Smooth muscle cell (in vitro differentiated cells): Measurements from ENCODE around the gene DOK1. TPM values are rescaled to one million over a fixed set of nuclear protein-coding genes. Genes with fewer than 3 reads are reported as not detected.
A peak's percentile ranks its signal among the peaks of the same experiment; 100 is the strongest.

ENCODE experiments used
- DNase-seq: peaks from one replicate; lab custom pipeline; 2025; ENCODE audit not compliant: unreplicated experiment; lab: John Stamatoyannopoulos, UW
- H2AFZ ChIP-seq: fragments of 200-600 bp; sonication (generic); 2 replicates; pipeline ENCODE4 v1.6.0; 2016; ENCODE audit warnings: antibody characterized with exemption, low read depth, mild to moderate bottlenecking
- H3F3A ChIP-seq: fragments of 200-600 bp; sonication (generic); 2 replicates; pipeline ENCODE4 v1.6.0; 2017; ENCODE audit warnings: antibody characterized with exemption, low read depth
- H3K27ac ChIP-seq: fragments of 200-600 bp; sonication (generic); 2 replicates; pipeline ENCODE4 v1.5.1; 2016; ENCODE audit warnings: low read depth, mild to moderate bottlenecking
- H3K27me3 ChIP-seq: fragments of 200-600 bp; sonication (generic); 2 replicates; pipeline ENCODE4 v1.6.1; 2016; ENCODE audit warnings: low read depth, mild to moderate bottlenecking
- H3K36me3 ChIP-seq: fragments of 200-600 bp; sonication (generic); 2 replicates; pipeline ENCODE4 v1.5.1; 2016; ENCODE audit warnings: low read depth
- H3K4me1 ChIP-seq: fragments of 200-600 bp; sonication (generic); 2 replicates; pipeline ENCODE4 v1.5.1; 2016; ENCODE audit warnings: low read depth
- H3K4me2 ChIP-seq: fragments of 200-600 bp; sonication (generic); 2 replicates; pipeline ENCODE4 v1.6.0; 2016; ENCODE audit warnings: mild to moderate bottlenecking
- H3K4me3 ChIP-seq: fragments of 200-600 bp; sonication (generic); 2 replicates; pipeline ENCODE4 v1.5.1; 2016; ENCODE audit warnings: mild to moderate bottlenecking
- H3K79me2 ChIP-seq: fragments of 200-600 bp; sonication (generic); 2 replicates; pipeline ENCODE4 v1.6.0; 2016; ENCODE audit warnings: low read depth, mild to moderate bottlenecking
- H3K9ac ChIP-seq: fragments of 200-600 bp; sonication (generic); 2 replicates; pipeline ENCODE4 v1.6.0; 2016; ENCODE audit warnings: low read depth
- H3K9me3 ChIP-seq: fragments of 200-600 bp; sonication (generic); replicated peaks from 2 replicates; pipeline ENCODE4 v1.5.1; 2016; ENCODE audit warnings: low read depth
- H4K20me1 ChIP-seq: fragments of 200-600 bp; sonication (generic); 2 replicates; pipeline ENCODE4 v1.6.0; 2016; ENCODE audit warnings: low read depth
- WGBS: methylation state at CpG from one replicate; pipeline ENCODE4 v1.1.7; 2016; ENCODE audit warnings: low lambda C conversion rate; 5-methylcytosine and 5-hydroxymethylcytosine counted together
- polyA plus RNA-seq: library from polyadenylated mRNA; unstranded; fragments of >200 nt; fragmentation: Nextera tagmentation; extraction: Ambion mirVana; gene quantifications from 2 replicates; pipeline ENCODE4 v1.2.1, GENCODE V29; 2016
- total RNA-seq: library from RNA; depleted of rRNA; stranded (reverse); fragments of >200 nt; gene quantifications from 2 replicates; pipeline ENCODE4 v1.2.3, GENCODE V29; 2014
- TF ChIP-seq, protein P1 (sequence below): fragments of 200-600 bp; sonication (generic); IDR thresholded peaks from 2 replicates; pipeline ENCODE4 v1.5.1; 2017; ENCODE audit warnings: borderline replicate concordance, mild to moderate bottlenecking, antibody characterized with exemption; ENCODE audit not compliant: insufficient read depth, poor library complexity, severe bottlenecking

DOK1 gene
- total and polyA plus RNA-seq, 2 experiments from 2014 or later = 11.7 to 41.3 TPM

DNA sequence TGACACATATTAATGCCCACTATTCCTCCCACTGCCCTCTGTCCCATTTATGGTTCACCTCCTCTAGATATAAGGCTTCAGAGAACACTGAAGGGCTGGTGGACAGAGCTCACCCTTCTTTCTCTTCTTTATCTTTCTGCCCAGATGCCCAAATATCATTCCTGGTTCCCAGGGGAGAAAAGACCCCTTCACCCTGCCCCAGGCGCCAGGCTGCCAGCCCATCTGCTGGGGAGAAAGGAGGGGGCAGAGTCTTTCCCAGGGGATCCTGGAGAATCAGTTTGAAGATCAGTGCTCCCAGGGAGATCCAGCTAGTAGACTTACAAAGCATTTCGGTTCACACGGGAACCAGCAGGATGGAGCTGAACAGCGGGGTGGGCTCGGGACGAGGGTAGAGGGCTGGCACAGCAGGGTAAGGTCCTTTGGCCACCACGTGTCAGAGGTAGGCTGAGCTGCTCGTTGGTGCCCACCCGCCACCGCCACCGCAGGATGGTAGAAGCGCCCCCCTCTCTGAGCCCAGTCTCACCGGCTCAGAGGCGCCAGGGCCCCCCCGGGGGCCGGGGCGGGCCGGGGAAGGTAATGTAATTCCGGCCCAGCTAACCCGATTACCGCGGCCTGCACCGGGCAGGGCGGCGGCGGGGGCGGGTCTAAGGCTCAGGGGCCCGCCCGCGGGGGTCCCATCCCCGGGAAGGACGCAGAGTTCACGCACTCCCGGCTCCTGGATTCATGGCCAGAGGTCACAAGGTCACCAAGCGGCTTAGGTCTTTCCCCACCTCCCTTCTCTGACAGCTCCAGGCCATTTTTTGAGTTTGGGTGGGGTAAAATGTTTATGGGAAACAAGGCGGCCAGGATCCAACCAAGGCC lies 41.5 kb upstream of the DOK1 start:
- H3K36me3 ChIP-seq = no peaks in the 10 kb centered on the region
- no peak for DNase-seq
- TF ChIP-seq, protein P1, sequence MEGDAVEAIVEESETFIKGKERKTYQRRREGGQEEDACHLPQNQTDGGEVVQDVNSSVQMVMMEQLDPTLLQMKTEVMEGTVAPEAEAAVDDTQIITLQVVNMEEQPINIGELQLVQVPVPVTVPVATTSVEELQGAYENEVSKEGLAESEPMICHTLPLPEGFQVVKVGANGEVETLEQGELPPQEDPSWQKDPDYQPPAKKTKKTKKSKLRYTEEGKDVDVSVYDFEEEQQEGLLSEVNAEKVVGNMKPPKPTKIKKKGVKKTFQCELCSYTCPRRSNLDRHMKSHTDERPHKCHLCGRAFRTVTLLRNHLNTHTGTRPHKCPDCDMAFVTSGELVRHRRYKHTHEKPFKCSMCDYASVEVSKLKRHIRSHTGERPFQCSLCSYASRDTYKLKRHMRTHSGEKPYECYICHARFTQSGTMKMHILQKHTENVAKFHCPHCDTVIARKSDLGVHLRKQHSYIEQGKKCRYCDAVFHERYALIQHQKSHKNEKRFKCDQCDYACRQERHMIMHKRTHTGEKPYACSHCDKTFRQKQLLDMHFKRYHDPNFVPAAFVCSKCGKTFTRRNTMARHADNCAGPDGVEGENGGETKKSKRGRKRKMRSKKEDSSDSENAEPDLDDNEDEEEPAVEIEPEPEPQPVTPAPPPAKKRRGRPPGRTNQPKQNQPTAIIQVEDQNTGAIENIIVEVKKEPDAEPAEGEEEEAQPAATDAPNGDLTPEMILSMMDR = no peak
- H3K4me2 ChIP-seq = no peak overlapping the region
- no peaks in the 10 kb centered on the region for H3K79me2 ChIP-seq
- no peak overlapping the region for H3K27ac ChIP-seq
- no peak overlapping the region for H3K4me3 ChIP-seq
- 11% methylated on average over 20 of the region's 36 CpGs for WGBS
- H3K9ac ChIP-seq = no peak overlapping the region
- no peaks in the 10 kb centered on the region for H3K9me3 ChIP-seq
- H3K27me3 ChIP-seq = peaks cover 84% of the 10 kb centered on the region
- H3K4me1 ChIP-seq = peaks cover 21% of the 10 kb centered on the region
- peaks cover 5% of the 10 kb centered on the region for H3F3A ChIP-seq
- H2AFZ ChIP-seq = no peak overlapping the region
- no peaks in the 10 kb centered on the region for H4K20me1 ChIP-seq

DNA sequence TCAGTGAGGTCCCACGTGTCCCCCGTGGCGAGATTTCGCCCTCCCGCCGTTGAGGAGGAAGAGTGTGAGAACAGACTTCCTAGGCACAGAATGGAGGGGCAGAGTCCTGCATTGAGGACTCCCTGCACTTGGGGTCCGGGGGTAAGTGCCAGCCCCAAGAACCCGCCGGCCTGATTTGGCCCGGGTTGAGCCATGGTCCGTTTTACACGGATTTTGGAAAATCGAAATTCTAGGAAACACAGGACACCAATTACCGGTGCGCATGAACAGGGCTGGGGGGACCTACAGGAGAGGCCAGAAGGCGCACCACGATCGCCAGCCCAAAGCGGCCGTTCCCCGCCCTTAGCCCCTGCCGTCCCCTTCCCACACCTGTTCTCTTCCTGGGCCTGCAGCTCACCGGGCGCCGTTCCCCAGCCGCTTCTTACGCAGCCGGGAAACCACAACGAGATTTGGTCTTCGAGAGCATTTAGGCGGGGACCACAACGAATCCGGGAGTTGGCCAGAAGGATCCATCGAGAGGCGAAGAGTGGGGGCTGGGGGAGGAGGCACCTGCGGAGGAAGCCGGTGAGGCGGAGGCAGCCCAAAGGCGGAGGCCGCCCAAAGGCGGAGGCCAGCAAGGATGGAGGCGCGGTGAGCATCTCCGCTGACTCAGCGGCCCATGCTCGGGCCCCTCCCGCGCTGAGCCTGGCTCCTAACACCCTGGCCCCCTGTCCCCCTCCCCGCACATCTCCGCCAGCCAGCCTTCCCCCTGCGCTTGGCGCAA lies 40.7 kb upstream of the DOK1 start:
- H3K9me3 ChIP-seq = no peaks in the 10 kb centered on the region
- no peak overlapping the region for H3K27ac ChIP-seq
- no peaks in the 10 kb centered on the region for H3K79me2 ChIP-seq
- peak overlapping the region; percentile 13 for H3K4me3 ChIP-seq
- H3K36me3 ChIP-seq = no peaks in the 10 kb centered on the region
- no peak for DNase-seq
- H3K4me2 ChIP-seq = peak overlapping the region; percentile 63
- H3F3A ChIP-seq = peaks cover 4% of the 10 kb centered on the region
- peaks cover 92% of the 10 kb centered on the region for H3K27me3 ChIP-seq
- 5% methylated on average over 45 of the region's 52 CpGs for WGBS
- TF ChIP-seq, protein P1 = no peak
- peaks cover 17% of the 10 kb centered on the region for H3K4me1 ChIP-seq
- H2AFZ ChIP-seq = no peak overlapping the region
- H4K20me1 ChIP-seq = no peaks in the 10 kb centered on the region
- no peak overlapping the region for H3K9ac ChIP-seq

DNA sequence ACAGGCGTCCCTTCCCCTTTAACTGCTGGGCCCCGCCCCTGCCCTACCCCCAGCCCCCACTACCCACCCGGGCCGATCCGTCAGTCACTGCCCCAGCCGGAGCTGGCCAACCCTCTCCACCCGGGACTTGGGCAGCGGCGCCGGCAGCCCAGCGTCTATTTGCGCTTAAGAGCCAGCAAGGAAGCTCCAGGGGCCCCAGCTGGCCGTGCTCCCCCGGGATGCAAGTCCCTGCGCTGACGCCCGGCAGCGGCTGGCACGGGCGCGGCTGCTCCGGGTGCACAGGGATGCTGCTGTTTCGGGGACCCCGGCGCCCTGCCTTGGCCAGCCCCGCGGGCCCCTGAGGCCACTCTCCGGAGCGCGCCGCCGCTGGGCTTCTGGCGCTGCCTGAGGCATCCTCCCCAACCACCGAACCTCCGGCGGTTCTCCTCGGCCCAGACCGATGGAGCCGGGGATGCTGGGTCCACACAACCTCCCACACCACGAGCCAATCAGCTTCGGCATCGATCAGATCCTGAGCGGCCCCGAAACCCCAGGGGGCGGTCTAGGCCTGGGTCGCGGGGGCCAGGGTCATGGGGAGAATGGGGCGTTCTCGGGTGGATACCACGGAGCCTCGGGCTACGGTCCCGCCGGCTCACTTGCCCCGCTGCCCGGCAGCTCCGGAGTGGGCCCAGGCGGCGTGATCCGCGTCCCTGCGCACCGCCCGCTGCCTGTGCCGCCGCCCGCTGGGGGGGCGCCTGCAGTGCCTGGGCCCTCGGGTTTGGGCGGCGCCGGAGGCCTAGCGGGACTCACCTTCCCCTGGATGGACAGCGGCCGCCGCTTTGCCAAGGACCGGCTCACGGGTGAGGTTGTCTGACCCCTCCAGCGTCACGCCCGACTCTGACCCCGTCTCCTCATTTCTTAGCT lies 39.9 kb upstream of the DOK1 start, which contains the start of gene TLX2:
TLX2 (plus strand) TSS at position 83 of the 903 bp plus-strand sequence; CDS start at position 440, 357 bp downstream.
- WGBS = 5% methylated on average over 76 of the region's 82 CpGs
- Histone ChIP-seq H3K4me3 (peak within 1 kb of the TSS; percentile 13), H3K27me3 (peaks cover 100% of the 10 kb centered on the region), H3K9ac (no peak within 1 kb of the TSS), H3K27ac (no peak within 1 kb of the TSS), H3K79me2 (no peaks in the 10 kb centered on the region), H3K4me1 (peaks cover 17% of the 10 kb centered on the region), H3K9me3 (no peaks in the 10 kb centered on the region), H2AFZ (no peak within 1 kb of the TSS), H3K36me3 (no peaks in the 10 kb centered on the region), H3K4me2 (peak within 1 kb of the TSS; percentile 63), H4K20me1 (no peaks in the 10 kb centered on the region), H3F3A (no peaks in the 10 kb centered on the region)
- no peak for DNase-seq
- TF ChIP-seq, protein P1 = no peak
